ENCODE data around the gene PTGS1.
A peak's percentile ranks its signal among the peaks of the same experiment; 100 is the strongest.
"Not testable (repeated sequence)": the region's sequence is repeated elsewhere in the genome, so short reads cannot be mapped to it uniquely, and the experiment has no call there.

The PTGS1 gene

DNA sequence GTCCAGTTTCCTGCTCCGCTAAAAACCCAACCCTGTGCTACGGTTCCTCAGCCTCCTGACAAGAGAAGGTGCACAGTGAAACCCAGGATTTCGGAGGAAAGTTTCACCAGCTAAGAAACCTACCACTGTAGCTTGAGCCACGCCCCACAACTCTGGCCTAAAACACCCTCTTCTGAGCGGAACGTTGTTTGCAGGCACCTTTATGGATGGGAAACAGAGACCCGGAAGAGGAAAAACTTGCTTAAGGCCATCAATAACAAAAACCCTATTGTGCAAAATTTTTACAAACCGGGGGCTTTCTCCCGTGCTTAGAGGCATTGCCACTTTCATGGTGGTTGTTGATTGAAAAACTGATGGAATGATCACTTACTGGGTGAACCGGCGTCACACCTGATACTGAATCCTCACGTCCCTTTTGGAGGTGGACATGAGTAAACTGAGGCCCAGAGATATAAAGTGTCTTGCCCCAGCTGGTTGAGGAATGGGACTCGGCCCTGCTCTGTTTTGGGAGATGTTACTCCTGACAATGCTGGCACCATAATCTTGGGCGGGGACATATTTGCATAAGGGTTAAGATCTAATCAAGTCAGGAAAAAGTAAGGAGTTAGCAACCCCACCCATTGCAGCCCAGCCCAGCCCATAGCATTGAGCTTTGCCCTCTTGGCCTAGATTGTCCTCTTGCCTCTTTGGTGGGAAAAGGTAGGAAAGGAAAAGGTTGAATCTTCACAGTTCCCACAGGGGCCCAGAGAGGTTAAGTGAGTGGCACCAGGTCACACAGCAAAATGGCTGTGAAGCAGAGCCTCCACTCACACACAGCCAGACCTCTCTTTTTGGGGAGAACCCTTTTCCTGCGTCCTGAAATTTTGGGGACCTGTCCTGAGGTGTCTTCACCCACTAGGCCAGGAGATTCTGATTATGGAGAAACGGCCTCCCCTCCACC lies 23.2 kb upstream of the PTGS1 start:
- peak; percentile 4 for DNase-seq

DNA sequence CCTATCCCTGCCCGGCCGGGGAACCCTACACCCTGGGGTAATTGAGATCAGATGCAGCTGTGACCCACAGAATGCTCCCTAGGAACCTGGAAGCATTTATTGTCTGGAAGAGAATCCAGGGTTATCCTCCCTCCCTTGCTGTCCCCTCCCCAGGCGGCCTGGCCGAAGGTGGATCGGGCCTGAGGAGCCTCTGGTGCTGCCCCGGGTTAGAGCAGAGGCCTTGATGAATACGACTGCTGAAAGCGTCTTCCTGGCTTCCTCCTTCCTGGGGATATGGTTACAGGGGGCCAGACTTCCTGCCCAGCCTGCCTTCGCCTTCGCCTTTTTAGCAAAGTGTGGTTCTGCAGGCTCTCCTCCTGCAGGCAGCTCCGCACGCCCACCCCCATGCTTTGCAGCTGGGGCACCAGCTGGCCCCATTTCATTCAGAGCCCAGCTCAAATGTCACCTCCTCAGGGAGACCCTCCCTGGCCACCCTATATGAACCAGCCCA lies 22.5 kb upstream of the PTGS1 start:
- DNase-seq: no peak

DNA sequence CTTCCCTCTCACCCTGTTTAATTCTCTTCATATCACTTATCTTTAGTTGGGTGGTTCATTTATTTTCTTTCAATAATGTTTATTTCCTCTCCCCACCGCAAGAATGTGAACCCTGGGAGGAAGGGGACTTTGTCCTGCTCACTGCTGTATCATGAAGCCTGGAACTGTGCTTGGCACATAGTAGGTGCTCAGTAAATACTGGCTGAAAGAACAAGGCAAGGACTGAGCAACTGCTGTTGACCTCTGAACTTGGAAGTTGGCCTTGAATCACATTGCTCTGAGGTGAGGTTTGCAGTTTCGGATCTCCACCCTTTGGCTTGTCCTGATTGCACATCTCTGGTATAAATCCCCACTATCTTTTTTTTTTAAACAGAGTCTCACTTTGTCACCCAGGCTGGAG lies 22.0 kb upstream of the PTGS1 start:
- no peak for DNase-seq

GRCh38 chr9:122349201-122349600 lies 21.6 kb upstream of the PTGS1 start:
- no peak for DNase-seq

DNA sequence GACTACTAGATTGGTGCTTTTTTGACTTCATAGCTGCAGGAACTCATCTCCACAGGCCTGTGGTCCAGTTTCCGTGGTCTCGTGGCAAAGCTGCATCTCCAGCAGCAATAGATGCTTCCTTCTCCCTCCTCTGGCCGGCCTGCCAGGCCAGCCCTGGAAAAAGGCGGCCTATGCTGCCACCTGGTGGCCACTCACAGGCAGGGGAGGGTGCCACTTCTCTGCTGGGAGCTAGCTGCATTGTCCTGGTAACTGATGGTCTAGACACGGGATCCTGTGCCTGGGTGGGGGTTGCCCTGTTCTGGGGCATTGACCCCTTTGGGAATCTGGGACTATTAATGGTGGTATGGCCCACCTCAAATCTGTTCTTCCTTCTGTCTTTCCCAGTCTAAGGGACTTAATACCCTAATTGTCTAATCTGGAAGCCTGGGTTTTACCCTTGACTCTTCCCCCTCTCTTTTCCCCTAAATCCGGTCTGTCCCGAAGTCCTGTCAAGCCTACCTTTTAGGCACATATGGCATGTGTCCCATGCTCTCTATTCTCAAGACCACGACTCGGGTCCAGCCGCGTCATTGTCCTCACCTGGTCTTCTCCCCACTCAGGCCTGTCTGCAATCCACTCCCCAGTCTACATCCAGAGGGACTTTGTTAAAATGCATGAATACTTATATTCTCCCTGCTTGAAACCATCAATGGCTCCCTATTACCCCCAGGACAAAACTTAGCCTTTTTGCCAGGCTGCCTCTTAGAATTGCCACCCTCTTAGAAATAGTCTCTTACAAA lies 20.1 kb upstream of the PTGS1 start:
- DNase-seq: peak; percentile 66

GRCh38 chr9:122354536-122355199 lies 16.2 kb upstream of the PTGS1 start:
- DNase-seq: no peak

DNA sequence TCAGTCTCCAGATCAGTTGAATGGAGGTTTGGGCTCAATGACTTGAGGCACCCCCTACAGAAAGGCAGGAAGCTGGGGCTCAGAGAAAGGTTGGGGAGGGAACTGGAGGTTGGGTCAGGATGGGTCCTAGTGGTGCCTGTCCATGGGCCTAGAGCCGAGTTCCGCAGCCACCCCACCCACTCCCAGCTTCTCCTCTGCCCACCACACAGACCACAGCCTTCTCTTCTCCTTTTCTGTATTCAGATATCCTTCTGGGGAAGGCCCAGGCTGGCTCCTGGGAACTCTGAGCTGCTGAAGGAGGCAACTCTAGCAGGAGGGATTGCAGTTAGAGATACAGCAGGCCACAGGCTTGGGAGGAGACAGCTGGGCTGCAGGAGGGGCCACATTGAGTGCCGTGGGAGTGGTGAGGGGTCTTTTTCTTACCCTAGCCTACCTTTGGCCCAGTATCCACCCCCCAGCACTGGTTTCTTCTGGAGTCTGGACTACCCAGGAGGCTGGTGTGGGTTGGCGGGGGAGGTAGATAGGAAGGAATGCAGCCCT lies 15.4 kb upstream of the PTGS1 start:
- DNase-seq: no peak

GRCh38 chr9:122356627-122357026 lies 14.2 kb upstream of the PTGS1 start:
- no peak for DNase-seq

GRCh38 chr9:122360891-122361290 lies 9.9 kb upstream of the PTGS1 start:
- DNase-seq: no peak

GRCh38 chr9:122363131-122363530 lies 7.7 kb upstream of the PTGS1 start:
- DNase-seq: not testable (repeated sequence)

DNA sequence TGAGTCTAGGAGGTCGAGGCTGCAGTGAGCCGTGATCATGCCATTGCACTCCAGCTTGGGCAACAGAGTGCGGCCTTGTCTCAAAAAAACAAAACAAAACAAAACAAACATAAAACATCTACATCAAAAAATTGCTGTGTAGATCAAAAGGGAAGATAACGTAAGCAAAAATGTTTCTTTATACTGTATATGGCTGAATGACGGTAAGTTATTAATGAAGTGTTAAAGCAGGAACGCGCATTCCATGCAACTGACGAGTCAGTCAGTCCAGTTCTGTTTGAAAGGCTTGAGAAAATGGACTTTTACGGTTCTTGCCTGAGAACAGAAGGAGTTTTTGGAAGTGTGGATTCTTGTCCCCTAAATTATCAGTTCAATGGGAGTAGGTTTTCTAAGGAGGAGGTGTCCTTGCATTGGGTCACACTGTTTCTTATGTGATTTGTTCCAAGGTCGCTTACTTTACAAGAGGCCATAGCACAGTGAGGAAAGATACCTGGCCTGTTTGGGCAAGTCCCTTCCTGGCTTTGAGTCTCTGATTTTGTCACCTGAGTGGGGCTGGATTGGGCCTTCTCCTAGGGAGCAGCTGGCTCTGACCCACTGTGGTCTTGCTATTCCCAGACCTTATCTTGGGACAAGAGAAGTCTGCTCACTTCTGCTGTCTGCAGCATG lies 6.6 kb upstream of the PTGS1 start:
- no peak for DNase-seq

GRCh38 chr9:122364783-122365150 lies 6.1 kb upstream of the PTGS1 start:
- no peak for DNase-seq

DNA sequence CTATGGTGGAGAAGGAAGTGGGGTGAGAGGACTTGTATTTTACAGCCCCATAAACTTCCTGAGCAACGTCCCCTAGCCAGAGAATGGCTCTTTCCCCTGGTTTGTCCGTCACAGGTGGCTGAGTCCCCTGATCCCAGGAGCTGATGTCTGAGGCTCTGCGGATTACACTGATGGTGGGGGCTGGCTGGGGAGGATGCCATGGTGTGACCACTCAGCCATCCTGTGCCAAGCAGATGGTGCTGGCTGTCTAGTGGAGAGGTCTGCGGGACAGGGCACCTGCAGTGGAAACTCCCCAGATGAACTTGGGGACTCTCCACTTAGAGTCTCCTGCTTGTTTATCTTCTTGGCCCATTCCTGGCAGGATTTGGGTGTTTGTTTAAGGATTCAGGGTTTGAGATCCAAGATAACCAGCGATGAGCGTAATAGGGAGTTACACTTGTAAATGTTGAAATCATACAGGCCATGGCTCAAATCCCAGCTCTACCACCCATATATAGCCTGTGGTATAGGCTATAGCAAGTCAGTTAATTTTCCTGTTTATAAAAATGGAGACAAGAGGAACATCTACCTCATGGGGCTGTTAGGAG lies 4.7 kb upstream of the PTGS1 start:
- no peak for DNase-seq

- DNase-seq: no peak
Measured at GRCh38 chr9:122367065-122367464, 3.8 kb upstream of the PTGS1 start.

GRCh38 chr9:122367774-122368460 lies 2.9 kb upstream of the PTGS1 start:
- DNase-seq: no peak

GRCh38 chr9:122368642-122369041 lies 2.2 kb upstream of the PTGS1 start:
- no peak for DNase-seq

DNA sequence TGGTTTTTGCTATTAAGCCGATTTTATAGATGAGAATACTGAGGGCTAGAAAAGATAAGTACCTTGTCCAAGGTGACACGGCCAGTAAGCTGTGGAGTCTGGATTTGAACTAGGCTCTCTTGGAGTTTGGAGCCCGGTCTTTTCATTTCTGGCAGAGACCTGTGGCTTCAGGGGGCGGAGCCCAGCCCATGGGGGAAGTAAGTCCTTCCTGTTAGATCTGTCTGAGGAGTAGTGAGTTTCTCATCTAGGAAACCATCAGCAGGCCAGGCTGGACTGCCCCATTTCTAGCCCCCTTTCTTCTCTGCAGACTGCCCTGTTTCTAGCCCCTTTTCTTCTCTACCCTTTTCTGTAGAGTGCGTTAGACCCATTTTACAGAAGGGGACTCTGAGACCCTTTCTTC lies 521 bp upstream of the PTGS1 start:
- no peak for DNase-seq

GRCh38 chr9:122371846-122372245 lies 1.0 kb downstream of the PTGS1 start:
- no peak for DNase-seq

GRCh38 chr9:122372856-122373845 lies 2.3 kb downstream of the PTGS1 start:
- no peak for DNase-seq

DNA sequence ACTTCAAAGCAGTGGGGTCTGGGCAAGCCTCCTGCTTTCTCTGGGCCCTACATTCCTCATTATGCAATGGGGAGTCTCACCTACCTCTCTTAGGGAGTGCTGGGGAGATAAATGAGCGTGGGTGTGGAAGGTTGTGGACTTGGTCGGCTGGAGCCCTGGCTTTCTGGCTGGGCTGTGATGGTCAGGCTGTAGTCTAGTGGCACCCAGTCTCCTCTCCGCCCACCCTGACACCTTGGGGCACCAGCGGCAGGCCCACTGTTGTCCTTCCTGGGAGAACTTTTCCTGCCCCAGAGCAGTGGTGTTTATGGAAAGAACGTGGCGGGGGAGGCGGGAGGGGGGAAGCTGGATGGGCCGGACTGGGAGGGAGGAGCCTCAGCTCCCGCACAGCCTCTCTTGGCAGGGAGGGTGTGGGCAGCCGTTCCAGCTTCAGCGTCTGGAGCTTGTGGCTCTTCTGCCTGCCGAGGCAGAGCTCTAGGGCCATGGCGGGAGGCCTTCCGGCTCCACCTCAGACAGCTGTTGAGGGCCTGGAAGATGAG lies 4.1 kb downstream of the PTGS1 start:
- peak; percentile 2 for DNase-seq

Measured in NCI-H2227 treated with DMSO at 0.1 percent for 48 hours (cell line).